Activated CD8-positive, alpha-beta T cell treated with anti-CD3 and anti-CD28 coated beads for 36 hours (primary cell): ENCODE data around the gene CACNA1S. TPM values are rescaled to one million over a fixed set of nuclear protein-coding genes. Genes with fewer than 3 reads are reported as not detected.
A peak's percentile ranks its signal among the peaks of the same experiment; 100 is the strongest.

Experiments used
- ATAC-seq: fragments of 200-7000 bp; cut with Tn5 transposase; one replicate; pipeline ENCODE4 v1.10.0; 2021; ENCODE audit warnings: mild to moderate bottlenecking, moderate library complexity
- CTCF ChIA-PET: fragments of 350-600 bp; sonication (Branson Sonifier 250); formaldehyde crosslinking; loops from one replicate; lab custom pipeline; 2021; ENCODE audit warnings: antibody characterized with exemption; lab: Charles Lee
- POLR2A ChIA-PET: fragments of 350-600 bp; sonication (Branson Sonifier 250); formaldehyde crosslinking; loops from one replicate; lab custom pipeline; 2021; ENCODE audit warnings: antibody characterized with exemption; lab: Charles Lee
- DNase-seq: peaks from one replicate; pipeline ENCODE4 v3.0.0-alpha.2; 2020
- H3K27ac Mint-ChIP-seq: one replicate; pipeline ENCODE4 v1.8.0; 2021; ENCODE audit warnings: mild to moderate bottlenecking, mixed read lengths
- H3K27me3 Mint-ChIP-seq: one replicate; pipeline ENCODE4 v1.8.0; 2021; ENCODE audit warnings: mixed read lengths
- H3K36me3 Mint-ChIP-seq: one replicate; pipeline ENCODE4 v1.8.0; 2021; ENCODE audit warnings: low read depth, mixed read lengths
- H3K4me1 Mint-ChIP-seq: one replicate; pipeline ENCODE4 v1.8.0; 2021; ENCODE audit warnings: low read depth, mixed read lengths
- H3K4me3 Mint-ChIP-seq: one replicate; pipeline ENCODE4 v1.8.0; 2021; ENCODE audit warnings: mild to moderate bottlenecking, moderate library complexity, mixed read lengths
- H3K9me3 Mint-ChIP-seq: one replicate; pipeline ENCODE4 v1.8.0; 2021; ENCODE audit warnings: mixed read lengths
- intact Hi-C: fragments of 100-400 bp; cut with micrococcal nuclease; formaldehyde crosslinking; loops from one replicate; pipeline ENCODE4 v1.10.0; 2022
- total RNA-seq, 2 experiments: library from RNA; stranded (reverse); gene quantifications; one replicate each; pipeline ENCODE4 v1.2.3, GENCODE V29; 2021
- TF ChIP-seq, protein P1 (sequence below): fragments of 200-600 bp; IDR thresholded peaks from one replicate; pipeline ENCODE4 v1.8.0; 2022; ENCODE audit warnings: antibody characterized with exemption, mild to moderate bottlenecking

Gene CACNA1S
- total RNA-seq, 2 experiments from 2014 or later, result not detected

DNA sequence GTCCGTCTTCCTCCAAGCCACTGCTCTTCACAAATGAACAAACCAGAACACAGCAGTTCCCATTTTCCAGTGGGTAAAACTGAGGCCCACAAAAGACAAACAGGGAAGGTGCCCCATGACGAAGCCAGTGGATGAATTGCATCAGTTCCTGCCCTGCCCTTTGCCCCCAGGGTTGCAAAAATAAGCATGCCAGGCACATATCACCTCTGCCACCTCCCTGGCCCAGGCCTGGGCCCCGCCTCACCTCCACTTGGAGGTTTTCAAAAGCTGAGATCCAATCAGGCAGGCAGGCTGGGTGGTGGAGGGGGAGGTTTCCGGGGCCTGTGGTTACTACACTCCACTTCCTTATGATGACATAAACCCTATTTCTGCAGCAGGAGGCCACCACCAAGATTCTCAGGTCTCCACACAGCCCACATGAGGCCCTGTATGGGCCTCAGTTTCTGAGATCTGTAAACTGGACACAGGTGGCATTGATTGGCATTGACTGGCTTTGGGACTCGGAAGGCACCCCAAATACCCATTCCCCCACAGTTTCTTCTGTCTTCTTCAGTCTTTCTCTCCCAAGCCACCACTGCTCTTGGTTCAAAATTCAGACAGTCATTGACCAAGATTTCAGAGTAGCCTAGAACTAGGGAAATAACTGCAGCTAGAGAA, 92.8 kb downstream of the CACNA1S start:
- Mint-ChIP-seq H3K27ac (peak overlapping the region; percentile 97), H3K36me3 (peaks cover 37% of the 10 kb centered on the region), H3K4me3 (peak overlapping the region; percentile 91), H3K27me3 (no peaks in the 10 kb centered on the region), H3K4me1 (peaks cover 70% of the 10 kb centered on the region), H3K9me3 (no peaks in the 10 kb centered on the region)
- DNase-seq (peak; percentile 98), ATAC-seq (peak; percentile 66)
- POLR2A ChIA-PET, result interaction anchor here (0.5 to 1.6 kb wide), 8 partner anchors 9 to 349 kb away, joined by 3 to 6 read pairs (median 3); partner anchors contain the start of gene DDX59
- TF ChIP-seq, protein P1, sequence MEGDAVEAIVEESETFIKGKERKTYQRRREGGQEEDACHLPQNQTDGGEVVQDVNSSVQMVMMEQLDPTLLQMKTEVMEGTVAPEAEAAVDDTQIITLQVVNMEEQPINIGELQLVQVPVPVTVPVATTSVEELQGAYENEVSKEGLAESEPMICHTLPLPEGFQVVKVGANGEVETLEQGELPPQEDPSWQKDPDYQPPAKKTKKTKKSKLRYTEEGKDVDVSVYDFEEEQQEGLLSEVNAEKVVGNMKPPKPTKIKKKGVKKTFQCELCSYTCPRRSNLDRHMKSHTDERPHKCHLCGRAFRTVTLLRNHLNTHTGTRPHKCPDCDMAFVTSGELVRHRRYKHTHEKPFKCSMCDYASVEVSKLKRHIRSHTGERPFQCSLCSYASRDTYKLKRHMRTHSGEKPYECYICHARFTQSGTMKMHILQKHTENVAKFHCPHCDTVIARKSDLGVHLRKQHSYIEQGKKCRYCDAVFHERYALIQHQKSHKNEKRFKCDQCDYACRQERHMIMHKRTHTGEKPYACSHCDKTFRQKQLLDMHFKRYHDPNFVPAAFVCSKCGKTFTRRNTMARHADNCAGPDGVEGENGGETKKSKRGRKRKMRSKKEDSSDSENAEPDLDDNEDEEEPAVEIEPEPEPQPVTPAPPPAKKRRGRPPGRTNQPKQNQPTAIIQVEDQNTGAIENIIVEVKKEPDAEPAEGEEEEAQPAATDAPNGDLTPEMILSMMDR, result no peak
- intact Hi-C loops, result no loop called here
- CTCF ChIA-PET, result interaction anchor here (0.8 to 10.7 kb wide), 10 partner anchors 10 to 261 kb away, joined by 3 to 109 read pairs (median 7); no protein-coding TSS in a partner anchor

DNA sequence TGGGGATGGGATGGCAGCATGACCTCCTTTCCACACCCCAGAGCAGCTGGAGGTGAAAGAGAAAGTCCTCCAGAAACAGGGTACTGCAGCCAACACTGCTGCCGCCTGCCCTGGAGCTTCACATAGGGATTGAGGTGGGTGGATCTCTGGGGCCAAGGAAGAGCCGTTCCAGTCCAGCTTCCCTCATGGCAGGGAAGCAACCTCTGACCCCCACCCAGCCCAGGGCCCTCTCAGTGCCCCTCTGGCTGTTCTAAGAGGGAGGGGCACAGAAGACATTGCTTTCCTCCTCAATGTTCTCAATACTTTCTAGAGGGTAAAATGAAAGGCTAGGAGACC, 94.4 kb downstream of the CACNA1S start:
- ATAC-seq (no peak), DNase-seq (no peak)
- Mint-ChIP-seq H3K4me3 (peak overlapping the region; percentile 91), H3K9me3 (no peaks in the 10 kb centered on the region), H3K4me1 (peaks cover 79% of the 10 kb centered on the region), H3K36me3 (peaks cover 42% of the 10 kb centered on the region), H3K27ac (peak overlapping the region; percentile 97), H3K27me3 (no peaks in the 10 kb centered on the region)
- intact Hi-C loops, result no loop called here
- TF ChIP-seq, protein P1, result no peak
- CTCF ChIA-PET, result interaction anchor here (1.7 to 10.7 kb wide), 4 partner anchors 25 to 101 kb away, joined by 7 to 74 read pairs (median 40); no protein-coding TSS in a partner anchor
- POLR2A ChIA-PET, result interaction anchor here (0.8 to 1.2 kb wide), 3 partner anchors 38 to 124 kb away, joined by 3 read pairs; no protein-coding TSS in a partner anchor

DNA sequence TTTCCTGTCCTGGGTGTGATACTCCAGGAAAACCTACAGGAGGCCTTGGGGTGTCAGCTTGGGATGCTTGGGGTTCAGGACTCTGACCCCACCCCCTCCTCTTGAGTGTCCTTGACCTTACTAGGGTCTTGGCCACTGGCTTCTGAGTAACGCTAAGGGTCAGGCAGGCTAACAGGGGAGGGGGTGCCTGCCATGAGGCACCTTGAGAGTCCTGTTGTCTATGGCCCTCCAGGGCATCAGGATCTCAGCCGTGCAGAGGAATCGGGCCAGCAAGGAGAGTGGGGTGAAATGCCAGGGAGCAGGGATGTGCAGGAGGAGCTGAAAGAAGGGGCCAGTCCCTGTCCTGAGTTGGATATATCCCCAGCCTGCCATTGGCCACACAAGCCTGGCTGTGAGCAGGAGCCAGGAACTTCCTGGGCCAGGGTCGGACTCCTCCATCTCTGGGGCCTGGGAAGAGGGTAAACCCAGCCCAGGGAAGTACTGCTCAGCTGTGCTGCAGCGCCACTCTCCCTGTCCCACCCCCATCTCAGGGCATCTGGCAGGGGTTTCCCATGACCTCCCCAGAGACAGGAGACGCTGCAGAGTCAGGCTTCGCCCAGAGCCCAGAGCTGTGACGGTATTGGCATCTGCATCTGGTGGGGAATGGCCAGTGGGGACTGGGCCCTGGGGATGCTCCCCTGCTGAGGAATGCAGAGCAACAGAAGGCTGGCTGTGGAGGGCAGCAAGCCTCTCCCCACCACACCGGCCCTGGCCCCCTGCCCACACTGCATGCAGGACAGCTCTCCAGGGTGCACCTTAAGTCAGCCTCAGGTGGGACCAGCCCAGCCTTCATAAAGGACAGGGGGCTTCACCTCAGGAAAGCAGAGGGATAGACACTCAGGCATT, 95.0 kb downstream of the CACNA1S start:
- H3K4me1 Mint-ChIP-seq, result peaks cover 85% of the 10 kb centered on the region
- no peaks in the 10 kb centered on the region for H3K9me3 Mint-ChIP-seq
- POLR2A ChIA-PET, result interaction anchor here (0.8 to 2.3 kb wide), 6 partner anchors 9 to 125 kb away, joined by 3 to 10 read pairs (median 3); no protein-coding TSS in a partner anchor
- H3K27me3 Mint-ChIP-seq, result no peaks in the 10 kb centered on the region
- peak overlapping the region; percentile 91 for H3K4me3 Mint-ChIP-seq
- TF ChIP-seq, protein P1, result no peak
- H3K36me3 Mint-ChIP-seq, result peaks cover 40% of the 10 kb centered on the region
- CTCF ChIA-PET, result interaction anchor here (1.6 to 10.7 kb wide), 7 partner anchors 8 to 102 kb away, joined by 3 to 74 read pairs (median 20); partner anchors contain the start of gene KIF21B
- ATAC-seq, result no peak
- peak; percentile 38 for DNase-seq
- intact Hi-C loops, result no loop called here
- H3K27ac Mint-ChIP-seq, result peak overlapping the region; percentile 97

DNA sequence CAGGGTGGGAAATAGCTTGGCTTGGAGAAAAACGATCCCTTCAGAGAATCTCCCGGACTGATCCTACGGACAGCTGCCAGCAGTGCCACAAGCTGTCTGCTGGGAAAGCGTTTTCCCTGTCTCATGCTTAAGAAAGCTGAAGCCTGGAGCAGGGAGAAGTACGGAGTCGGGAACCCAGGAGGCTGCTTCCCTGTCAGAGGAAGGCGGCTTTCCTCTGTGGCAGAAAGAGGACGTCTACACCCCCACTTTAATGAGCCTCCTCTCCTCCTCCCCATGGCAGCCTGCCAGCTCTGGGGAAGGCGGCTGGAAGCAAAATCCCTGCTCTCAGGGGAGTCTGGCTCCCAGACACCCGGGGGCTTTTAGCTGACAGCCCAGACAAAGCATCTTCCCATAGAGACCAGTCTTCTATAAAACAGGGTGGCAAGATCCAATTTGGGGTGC, 96.0 kb downstream of the CACNA1S start:
- Mint-ChIP-seq H3K27me3 (no peaks in the 10 kb centered on the region), H3K4me3 (peak overlapping the region; percentile 68), H3K36me3 (peaks cover 38% of the 10 kb centered on the region), H3K27ac (peak overlapping the region; percentile 97), H3K4me1 (peaks cover 92% of the 10 kb centered on the region), H3K9me3 (no peaks in the 10 kb centered on the region)
- TF ChIP-seq, protein P1, result no peak
- DNase-seq (no peak), ATAC-seq (no peak)
- POLR2A ChIA-PET, result interaction anchor here (1.0 to 2.3 kb wide), 6 partner anchors 8 to 137 kb away, joined by 3 to 10 read pairs (median 4); partner anchors contain the start of genes KIF21B and TMEM9
- CTCF ChIA-PET, result interaction anchor here (0.8 to 9.5 kb wide), 10 partner anchors 9 to 214 kb away, joined by 3 to 68 read pairs (median 9); partner anchors contain the start of gene KIF21B
- intact Hi-C loops, result no loop called here
